MM.1S (cell line): ENCODE measurements around the gene A2ML1.

Experiments
- DNase-seq: peaks from one replicate; pipeline ENCODE4 v3.0.0-alpha.2; 2015
- H2AFZ ChIP-seq: fragments of 300-600 bp; sonication (generic); 2 replicates; pipeline ENCODE4 v1.6.0; 2016; ENCODE audit warnings: antibody characterized with exemption, low read length
- H3F3A ChIP-seq: fragments of 300-600 bp; sonication (generic); 2 replicates; pipeline ENCODE4 v1.6.1; 2016; ENCODE audit warnings: mild to moderate bottlenecking, antibody characterized with exemption, low read length, moderate library complexity, mixed read lengths; ENCODE audit not compliant: insufficient read depth
- H3K27ac ChIP-seq: fragments of 300-600 bp; sonication (generic); 2 replicates; pipeline ENCODE4 v1.5.1; 2016; ENCODE audit warnings: mild to moderate bottlenecking, low read length
- H3K27me3 ChIP-seq: fragments of 300-600 bp; sonication (generic); replicated peaks from 2 replicates; pipeline ENCODE4 v1.6.0; 2016; ENCODE audit warnings: low read length; ENCODE audit not compliant: insufficient read depth
- H3K36me3 ChIP-seq: fragments of 300-600 bp; sonication (generic); replicated peaks from 2 replicates; pipeline ENCODE4 v1.6.1; 2016; ENCODE audit warnings: mild to moderate bottlenecking, low read length, mixed read lengths; ENCODE audit not compliant: insufficient read depth
- H3K4me1 ChIP-seq: fragments of 300-600 bp; sonication (generic); 2 replicates; pipeline ENCODE4 v1.6.1; 2016; ENCODE audit warnings: low read length, mixed read lengths
- H3K4me2 ChIP-seq: fragments of 300-600 bp; sonication (generic); 2 replicates; pipeline ENCODE4 v1.6.0; 2016; ENCODE audit warnings: low read depth, low read length
- H3K4me3 ChIP-seq: fragments of 300-600 bp; sonication (generic); 2 replicates; pipeline ENCODE4 v1.5.1; 2016; ENCODE audit warnings: low read length, mixed read lengths
- H3K79me2 ChIP-seq: fragments of 300-600 bp; sonication (generic); 2 replicates; pipeline ENCODE4 v1.6.1; 2016; ENCODE audit warnings: mixed run types, low read length, mixed read lengths
- H3K9ac ChIP-seq: fragments of 300-600 bp; sonication (generic); 2 replicates; pipeline ENCODE4 v1.6.1; 2016; ENCODE audit warnings: low read length, mixed read lengths
- H3K9me2 ChIP-seq: fragments of 300-600 bp; sonication (generic); replicated peaks from 2 replicates; pipeline ENCODE4 v1.6.1; 2016; ENCODE audit warnings: mild to moderate bottlenecking, low read length, mixed read lengths; ENCODE audit not compliant: insufficient read depth
- H3K9me3 ChIP-seq: fragments of 300-600 bp; sonication (generic); replicated peaks from 2 replicates; pipeline ENCODE4 v1.6.1; 2016; ENCODE audit warnings: mild to moderate bottlenecking, low read length, mixed read lengths; ENCODE audit not compliant: insufficient read depth
- H4K20me1 ChIP-seq: fragments of 300-600 bp; sonication (generic); 2 replicates; pipeline ENCODE4 v1.6.1; 2016; ENCODE audit warnings: mild to moderate bottlenecking, low read length, moderate library complexity, mixed read lengths; ENCODE audit not compliant: insufficient read depth
- EZH2 ChIP-seq: fragments of 300-600 bp; sonication (generic); optimal IDR thresholded peaks from 2 replicates; pipeline ENCODE3; 2017; ENCODE audit warnings: low read depth, mild to moderate bottlenecking, antibody characterized with exemption, low read length, mixed read lengths
- EZH2phosphoT487 ChIP-seq: fragments of 300-600 bp; sonication (generic); IDR thresholded peaks from 2 replicates; pipeline ENCODE4 v1.6.1; 2018; ENCODE audit warnings: antibody characterized with exemption, low read length
- TF ChIP-seq, protein P1 (sequence below): fragments of 300-600 bp; sonication (generic); IDR thresholded peaks from 2 replicates; pipeline ENCODE4 v1.5.1; 2016; ENCODE audit warnings: antibody characterized with exemption, low read length, mixed read lengths

The A2ML1 gene

DNA sequence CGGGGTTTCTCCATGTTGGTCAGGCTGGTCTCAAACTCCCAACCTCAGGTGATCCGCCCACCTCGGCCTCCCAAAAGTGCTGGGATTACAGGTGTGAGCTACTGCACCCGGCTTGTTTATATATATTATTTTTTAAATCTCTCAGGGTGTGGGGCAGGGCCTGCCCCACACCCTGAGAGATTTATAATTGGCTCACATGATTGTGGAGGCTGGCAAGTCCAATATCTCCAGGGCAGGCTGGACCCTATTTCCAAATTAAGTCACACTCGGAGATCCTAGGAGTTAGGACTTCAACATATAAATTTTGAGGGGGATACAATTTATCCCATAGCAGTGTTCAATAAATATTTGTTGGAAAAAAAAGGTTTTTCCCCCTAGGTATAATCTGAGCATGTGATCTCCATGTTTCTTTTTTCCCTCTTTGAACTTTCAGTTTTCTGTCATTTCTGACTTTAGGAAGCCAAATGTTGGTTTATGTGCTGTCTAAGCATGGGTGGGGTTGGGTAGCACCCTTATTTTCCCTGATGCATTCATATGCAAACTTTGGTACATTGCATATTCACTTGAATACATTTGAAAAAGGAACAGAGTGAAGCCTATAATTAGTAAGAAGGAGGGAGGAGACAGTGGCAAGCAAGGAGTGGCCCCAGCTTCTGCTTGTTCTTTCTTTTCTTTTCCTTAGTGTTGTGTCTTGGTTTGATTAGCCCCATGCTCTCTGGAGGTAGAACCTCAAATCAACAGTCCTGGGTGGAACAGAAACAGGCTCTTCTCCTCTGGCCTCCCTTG is 8.7 kb upstream of the A2ML1 start:
- H4K20me1 ChIP-seq: no peaks in the 10 kb centered on the region
- no peak overlapping the region for H3K4me2 ChIP-seq
- H3K9ac ChIP-seq: no peak overlapping the region
- peaks cover 4% of the 10 kb centered on the region; the same call in 1 of the 2 replicates for H3K4me1 ChIP-seq
- no peak overlapping the region for H3K27ac ChIP-seq
- no peaks in the 10 kb centered on the region for H3K9me3 ChIP-seq
- H3K4me3 ChIP-seq: no peak overlapping the region
- H3F3A ChIP-seq: no peaks in the 10 kb centered on the region
- no peaks in the 10 kb centered on the region for H3K27me3 ChIP-seq
- DNase-seq: no peak
- no peak for TF ChIP-seq EZH2
- TF ChIP-seq, protein P1, sequence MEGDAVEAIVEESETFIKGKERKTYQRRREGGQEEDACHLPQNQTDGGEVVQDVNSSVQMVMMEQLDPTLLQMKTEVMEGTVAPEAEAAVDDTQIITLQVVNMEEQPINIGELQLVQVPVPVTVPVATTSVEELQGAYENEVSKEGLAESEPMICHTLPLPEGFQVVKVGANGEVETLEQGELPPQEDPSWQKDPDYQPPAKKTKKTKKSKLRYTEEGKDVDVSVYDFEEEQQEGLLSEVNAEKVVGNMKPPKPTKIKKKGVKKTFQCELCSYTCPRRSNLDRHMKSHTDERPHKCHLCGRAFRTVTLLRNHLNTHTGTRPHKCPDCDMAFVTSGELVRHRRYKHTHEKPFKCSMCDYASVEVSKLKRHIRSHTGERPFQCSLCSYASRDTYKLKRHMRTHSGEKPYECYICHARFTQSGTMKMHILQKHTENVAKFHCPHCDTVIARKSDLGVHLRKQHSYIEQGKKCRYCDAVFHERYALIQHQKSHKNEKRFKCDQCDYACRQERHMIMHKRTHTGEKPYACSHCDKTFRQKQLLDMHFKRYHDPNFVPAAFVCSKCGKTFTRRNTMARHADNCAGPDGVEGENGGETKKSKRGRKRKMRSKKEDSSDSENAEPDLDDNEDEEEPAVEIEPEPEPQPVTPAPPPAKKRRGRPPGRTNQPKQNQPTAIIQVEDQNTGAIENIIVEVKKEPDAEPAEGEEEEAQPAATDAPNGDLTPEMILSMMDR: no peak
- no peak for TF ChIP-seq EZH2phosphoT487
- 0 out of 2 replicates have a peak overlapping the region, but pooled peaks have one; percentile 8 for H2AFZ ChIP-seq
- no peaks in the 10 kb centered on the region for H3K36me3 ChIP-seq
- no peaks in the 10 kb centered on the region for H3K79me2 ChIP-seq
- no peaks in the 10 kb centered on the region for H3K9me2 ChIP-seq

DNA sequence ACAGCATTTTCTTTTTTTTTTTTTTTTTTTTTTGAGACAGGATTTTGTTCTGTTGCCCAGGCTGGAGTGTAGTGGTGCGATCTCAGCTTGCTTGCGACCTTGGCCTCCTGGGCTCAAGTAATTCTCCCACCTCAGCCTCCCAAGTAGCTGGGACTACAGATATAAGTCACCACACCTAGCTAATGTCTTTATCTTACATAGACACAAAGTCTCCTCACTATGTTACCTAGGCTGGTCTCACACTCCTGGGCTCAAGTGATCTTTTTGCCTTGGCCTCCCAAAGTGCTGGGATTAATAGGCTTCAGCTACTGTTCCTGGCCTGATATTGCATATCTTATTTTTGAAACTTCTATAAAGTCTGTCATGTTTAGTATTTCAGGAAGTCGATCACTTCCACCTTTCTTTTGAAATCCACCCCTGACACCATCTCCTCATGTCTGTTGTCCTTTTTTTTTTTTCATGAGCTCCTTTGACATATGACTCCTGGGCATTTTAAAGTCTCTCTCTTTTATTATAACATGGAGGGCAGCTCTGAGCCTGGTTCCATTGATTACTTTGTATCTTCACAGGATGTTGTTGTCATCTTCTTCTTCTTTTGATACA is 5.9 kb upstream of the A2ML1 start:
- Histone ChIP-seq H3K9ac (no peak overlapping the region), H3K9me2 (no peaks in the 10 kb centered on the region), H3K4me2 (no peak overlapping the region), H3F3A (no peaks in the 10 kb centered on the region), H3K79me2 (no peaks in the 10 kb centered on the region), H3K4me3 (no peak overlapping the region), H3K4me1 (peaks cover 4% of the 10 kb centered on the region; the same call in 1 of the 2 replicates), H3K27ac (no peak overlapping the region), H2AFZ (no peak overlapping the region), H4K20me1 (no peaks in the 10 kb centered on the region), H3K27me3 (no peaks in the 10 kb centered on the region), H3K36me3 (no peaks in the 10 kb centered on the region), H3K9me3 (no peaks in the 10 kb centered on the region)
- no peak for TF ChIP-seq EZH2
- TF ChIP-seq EZH2phosphoT487: no peak
- TF ChIP-seq, protein P1: no peak
- no peak for DNase-seq

DNA sequence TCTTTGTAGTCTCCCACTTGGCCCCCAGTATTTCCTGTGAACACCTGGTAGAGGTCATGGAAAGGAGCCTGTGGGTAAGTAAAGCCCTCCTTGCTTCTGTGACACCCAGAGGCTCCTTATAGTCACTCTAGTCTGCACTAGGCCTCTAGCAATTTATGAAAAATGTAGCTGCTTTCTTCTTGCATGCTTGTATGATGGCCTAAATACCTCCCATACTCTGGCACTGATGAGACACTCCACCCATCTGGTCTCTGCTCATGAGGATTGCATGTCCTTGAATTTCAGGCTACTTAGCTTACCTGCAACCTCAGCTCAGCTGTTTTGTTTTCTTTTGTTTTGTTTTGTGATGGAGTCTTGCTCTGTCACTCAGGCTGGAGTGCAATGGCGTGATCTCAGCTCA is 4.6 kb upstream of the A2ML1 start:
- peaks cover 4% of the 10 kb centered on the region; the same call in 1 of the 2 replicates for H3K4me1 ChIP-seq
- H3K36me3 ChIP-seq: no peaks in the 10 kb centered on the region
- H3K4me2 ChIP-seq: no peak overlapping the region
- TF ChIP-seq, protein P1: no peak
- no peak for TF ChIP-seq EZH2
- no peak for TF ChIP-seq EZH2phosphoT487
- H2AFZ ChIP-seq: no peak overlapping the region
- no peaks in the 10 kb centered on the region for H4K20me1 ChIP-seq
- no peak overlapping the region for H3K27ac ChIP-seq
- H3K27me3 ChIP-seq: no peaks in the 10 kb centered on the region
- H3K9ac ChIP-seq: no peak overlapping the region
- no peak overlapping the region for H3K4me3 ChIP-seq
- no peaks in the 10 kb centered on the region for H3K9me2 ChIP-seq
- no peaks in the 10 kb centered on the region for H3K79me2 ChIP-seq
- no peaks in the 10 kb centered on the region for H3F3A ChIP-seq
- DNase-seq: no peak
- no peaks in the 10 kb centered on the region for H3K9me3 ChIP-seq
